ENCODE measurements around the gene IRX1.

Gene IRX1

GRCh38 chr5:3595006-3595961 is at the start of gene IRX1:
IRX1 (plus strand) TSS chr5:3595832; CDS start chr5:3596106, 274 bp downstream.
- no peak for DNase-seq

- no peak for DNase-seq
Observed at GRCh38 chr5:3546028-3546427, 49.6 kb upstream of the IRX1 start.

GRCh38 chr5:3564116-3564515 is 31.5 kb upstream of the IRX1 start:
- DNase-seq, result no peak

GRCh38 chr5:3564827-3565518 is 30.7 kb upstream of the IRX1 start:
- DNase-seq, result no peak

- DNase-seq, result no peak
Observed at GRCh38 chr5:3584724-3585531, 10.7 kb upstream of the IRX1 start.

GRCh38 chr5:3590161-3590966 is 5.3 kb upstream of the IRX1 start:
- no peak for DNase-seq

GRCh38 chr5:3590967-3591900 is 4.4 kb upstream of the IRX1 start:
- no peak for DNase-seq

- DNase-seq, result no peak
Observed at GRCh38 chr5:3592298-3592697, 3.3 kb upstream of the IRX1 start.

GRCh38 chr5:3593771-3594509 is 1.7 kb upstream of the IRX1 start:
- no peak for DNase-seq

GRCh38 chr5:3594510-3595005 is 1.1 kb upstream of the IRX1 start:
- DNase-seq, result no peak

- DNase-seq, result no peak
Observed at GRCh38 chr5:3596261-3596825, 711 bp downstream of the IRX1 start.

- DNase-seq, result no peak
Observed at GRCh38 chr5:3596857-3597166, 1.2 kb downstream of the IRX1 start.

GRCh38 chr5:3597167-3598007 is 1.8 kb downstream of the IRX1 start:
- DNase-seq, result no peak

GRCh38 chr5:3598207-3598606 is 2.6 kb downstream of the IRX1 start:
- DNase-seq, result no peak

- no peak for DNase-seq
Observed at GRCh38 chr5:3598769-3599211, 3.2 kb downstream of the IRX1 start.

GRCh38 chr5:3599226-3600105 is 3.8 kb downstream of the IRX1 start:
- no peak for DNase-seq

- DNase-seq, result no peak
Observed at GRCh38 chr5:3600106-3601060, 4.8 kb downstream of the IRX1 start.
